Activated CD4-positive, alpha-beta T cell treated with anti-CD3 and anti-CD28 coated beads, Interleukin-10, Interleukin-2, amounts not matched to agents 100 ng/mL and 50 ng/mL, durations not matched to agents 16 hours and 8 hours (primary cell): ENCODE data around the gene KCTD16.

Experiments used
- DNase-seq: peaks from one replicate; pipeline ENCODE4 v3.0.0-alpha.2; 2020

The KCTD16 gene

GRCh38 chr5:144210655-144211054 lies 40.0 kb downstream of the KCTD16 start:
- no peak for DNase-seq

GRCh38 chr5:144219869-144220268 lies 49.2 kb downstream of the KCTD16 start:
- no peak for DNase-seq

GRCh38 chr5:144227363-144227999 lies 56.8 kb downstream of the KCTD16 start:
- DNase-seq: no peak

- no peak for DNase-seq
Measured at GRCh38 chr5:144230806-144231205, 60.1 kb downstream of the KCTD16 start.

GRCh38 chr5:144232285-144232684 lies 61.6 kb downstream of the KCTD16 start:
- DNase-seq: no peak

- DNase-seq: no peak
Measured at GRCh38 chr5:144236499-144236898, 65.8 kb downstream of the KCTD16 start.

- no peak for DNase-seq
Measured at GRCh38 chr5:144237851-144238250, 67.2 kb downstream of the KCTD16 start.

GRCh38 chr5:144247131-144247530 lies 76.5 kb downstream of the KCTD16 start:
- no peak for DNase-seq

GRCh38 chr5:144248015-144248414 lies 77.3 kb downstream of the KCTD16 start:
- DNase-seq: no peak

- no peak for DNase-seq
Measured at GRCh38 chr5:144249755-144250464, 79.2 kb downstream of the KCTD16 start.

- DNase-seq: no peak
Measured at GRCh38 chr5:144254552-144254951, 83.9 kb downstream of the KCTD16 start.

- DNase-seq: no peak
Measured at GRCh38 chr5:144260121-144260520, 89.4 kb downstream of the KCTD16 start.

GRCh38 chr5:144265643-144266247 lies 95.1 kb downstream of the KCTD16 start:
- no peak for DNase-seq

GRCh38 chr5:144267961-144268513 lies 97.4 kb downstream of the KCTD16 start:
- DNase-seq: no peak

- DNase-seq: no peak
Measured at GRCh38 chr5:144273232-144274027, 102.8 kb downstream of the KCTD16 start.

- no peak for DNase-seq
Measured at GRCh38 chr5:144275329-144275728, 104.7 kb downstream of the KCTD16 start.

GRCh38 chr5:144276034-144276822 lies 105.6 kb downstream of the KCTD16 start:
- DNase-seq: no peak

GRCh38 chr5:144281784-144282183 lies 111.1 kb downstream of the KCTD16 start:
- DNase-seq: no peak

GRCh38 chr5:144284036-144284435 lies 113.4 kb downstream of the KCTD16 start:
- DNase-seq: no peak

GRCh38 chr5:144284931-144285502 lies 114.3 kb downstream of the KCTD16 start:
- DNase-seq: no peak

GRCh38 chr5:144289277-144289676 lies 118.6 kb downstream of the KCTD16 start:
- no peak for DNase-seq

- no peak for DNase-seq
Measured at GRCh38 chr5:144292029-144292428, 121.4 kb downstream of the KCTD16 start.
